NCI-H2227 (cell line): Measurements from ENCODE around the gene CEP112.
"Not testable (repeated sequence)": the region's sequence is repeated elsewhere in the genome, so short reads cannot be mapped to it uniquely, and the experiment has no call there.

Experiments used
- DNase-seq: peaks from one replicate; lab custom pipeline; 2025; ENCODE audit not compliant: unreplicated experiment; lab: John Stamatoyannopoulos, UW

Gene CEP112

DNA sequence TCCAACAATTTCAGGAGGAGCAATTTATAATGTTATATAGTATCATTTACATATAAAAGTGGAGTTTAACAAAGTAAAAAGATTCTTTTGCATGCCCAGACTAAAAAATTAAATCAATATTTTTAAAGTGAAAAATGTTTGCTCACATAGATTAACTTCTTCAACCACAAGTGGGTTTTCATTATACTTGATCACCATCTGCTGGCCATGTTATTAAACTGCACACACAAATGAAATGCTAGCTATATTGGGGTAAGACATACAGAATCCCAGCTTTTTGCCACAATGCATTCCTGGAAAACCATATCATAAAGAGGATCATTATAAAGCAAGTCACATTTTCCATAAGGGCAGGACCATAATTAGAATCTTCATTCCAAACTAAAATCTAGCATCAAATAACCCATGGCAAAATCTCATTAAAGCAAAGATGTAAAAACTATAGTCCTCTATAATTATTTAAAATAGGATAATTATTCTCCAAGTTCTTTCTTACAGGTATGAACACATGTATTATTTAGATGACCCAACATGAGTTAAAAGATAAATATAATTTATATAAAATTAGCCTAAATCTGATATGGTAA is 26.3 kb downstream of the CEP112 start:
- peak; percentile 71 for DNase-seq

DNA sequence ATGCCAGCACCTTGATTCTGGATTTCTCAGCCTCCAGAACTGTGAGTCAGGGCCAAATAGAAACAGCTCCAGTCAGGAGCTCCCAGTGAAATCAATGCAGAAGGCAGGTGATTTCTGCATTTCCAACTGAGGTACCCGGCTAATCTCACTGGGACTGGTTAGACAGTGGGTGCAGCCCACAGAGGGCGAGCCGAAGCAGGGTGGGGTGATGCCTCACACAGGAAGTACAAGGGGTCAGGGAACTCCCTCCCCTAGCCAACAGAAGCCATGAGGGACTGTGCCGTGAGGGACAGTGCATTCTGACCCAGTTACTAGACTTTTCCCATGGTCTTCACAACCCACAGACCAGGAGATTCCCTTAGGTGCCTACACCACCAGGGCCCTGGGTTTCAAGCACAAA is 36.9 kb downstream of the CEP112 start:
- not testable (repeated sequence) for DNase-seq

DNA sequence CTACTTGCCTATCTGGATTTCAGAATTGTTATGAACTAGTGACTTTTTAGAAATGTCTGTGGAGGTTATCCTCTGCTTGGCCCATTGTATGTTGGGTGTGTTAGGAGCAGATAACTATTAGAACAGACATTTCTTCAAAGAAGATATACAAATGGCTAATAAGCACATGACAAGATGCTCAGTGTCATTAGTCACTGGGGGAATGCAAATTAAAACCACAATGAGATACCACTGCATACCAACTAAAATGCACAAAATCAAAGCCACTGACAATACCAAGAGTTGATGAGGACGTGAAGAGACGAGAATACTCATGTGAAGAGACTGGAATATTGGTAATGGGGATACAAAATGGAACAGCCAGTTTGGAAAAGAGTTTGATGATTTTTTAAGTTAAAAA is 39.2 kb downstream of the CEP112 start:
- DNase-seq: no peak

DNA sequence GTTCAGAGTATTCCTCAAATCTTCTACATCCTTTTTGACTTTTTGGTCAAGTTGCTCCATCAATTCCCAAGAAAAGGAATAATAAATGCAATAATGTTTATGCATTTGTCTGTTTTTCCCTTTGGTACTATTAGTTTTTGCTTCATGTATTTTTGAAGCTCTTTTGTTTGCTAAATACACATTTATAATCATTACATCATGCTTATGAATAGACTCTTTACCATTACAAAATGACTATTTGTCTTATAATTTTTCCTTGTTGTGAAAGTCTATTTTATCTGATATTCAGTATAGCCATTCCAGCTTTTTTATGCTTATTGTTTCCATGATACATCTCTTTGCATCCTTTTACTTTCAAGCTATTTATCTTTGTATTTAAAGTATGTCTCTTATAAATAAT is 41.2 kb downstream of the CEP112 start:
- DNase-seq: no peak

GRCh38 chr17:66149562-66149961 is 42.4 kb downstream of the CEP112 start:
- DNase-seq: no peak

GRCh38 chr17:66146394-66146793 is 45.5 kb downstream of the CEP112 start:
- DNase-seq: no peak

DNA sequence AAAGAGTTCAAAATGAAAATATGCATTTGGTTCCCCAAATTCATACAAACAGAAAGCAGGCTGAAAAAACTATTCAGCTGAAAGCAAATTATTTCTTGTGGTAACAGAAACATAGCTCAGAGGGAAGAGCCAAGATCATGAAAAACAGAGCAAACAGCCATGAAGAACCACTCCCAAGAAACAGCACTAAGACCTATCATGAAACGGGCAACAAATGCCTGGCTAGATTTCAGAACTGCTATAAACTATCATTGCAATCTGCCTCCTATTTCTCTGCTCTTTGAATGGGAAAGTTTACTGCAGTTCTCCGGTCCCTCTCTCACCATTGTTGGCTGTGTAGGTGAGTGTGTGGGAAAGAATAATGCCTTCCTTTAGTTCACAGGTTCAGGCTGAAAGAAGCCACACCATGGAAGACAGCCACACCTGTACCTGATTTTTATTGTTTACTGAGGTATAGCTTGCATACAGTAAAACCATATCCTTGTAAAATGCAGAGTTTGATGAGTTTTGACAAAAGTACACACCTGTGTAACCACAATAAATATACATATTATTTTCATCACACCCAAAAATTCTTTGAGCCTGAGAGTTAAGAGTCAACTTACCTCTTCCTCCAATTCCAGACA is 48.2 kb downstream of the CEP112 start:
- DNase-seq: no peak

GRCh38 chr17:66142428-66142827 is 49.5 kb downstream of the CEP112 start:
- no peak for DNase-seq

DNA sequence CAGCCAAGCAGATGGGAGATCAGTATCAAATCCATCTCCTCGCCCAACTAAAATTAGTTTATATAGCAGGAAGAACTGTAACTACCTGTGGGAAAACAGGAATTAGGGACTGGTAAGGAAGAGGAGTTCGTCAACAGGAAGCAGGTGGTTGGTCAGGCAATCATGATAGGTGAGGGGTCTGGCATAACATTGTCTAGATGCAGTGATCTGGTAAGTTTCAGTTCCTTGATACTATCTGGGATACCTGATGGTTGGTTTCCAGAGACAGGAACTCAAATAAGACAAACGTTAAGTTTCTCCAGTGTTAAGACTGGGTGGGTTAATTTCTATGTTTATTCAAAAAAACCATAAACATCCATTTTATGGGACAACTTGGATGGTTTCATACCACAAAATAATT is 53.8 kb downstream of the CEP112 start:
- no peak for DNase-seq

DNA sequence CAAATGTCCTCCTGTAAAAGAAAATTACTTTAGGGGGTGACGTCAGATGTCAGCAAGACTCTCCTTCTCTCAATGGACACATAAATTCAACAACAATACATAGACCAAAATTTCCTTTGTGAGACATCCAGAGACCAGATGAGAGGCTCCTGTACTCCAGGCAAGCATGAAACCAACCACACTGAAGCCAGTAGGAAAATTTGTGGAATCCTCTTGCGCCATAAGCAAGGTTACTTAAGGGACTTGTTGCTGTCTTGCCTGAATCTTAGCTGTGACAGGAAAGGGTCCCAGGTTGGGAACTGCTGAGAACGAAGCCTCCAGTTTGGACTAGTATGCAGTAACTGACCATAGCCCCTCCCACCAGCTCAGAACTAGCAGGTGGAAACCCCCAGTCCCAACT is 56.0 kb downstream of the CEP112 start:
- DNase-seq: no peak

DNA sequence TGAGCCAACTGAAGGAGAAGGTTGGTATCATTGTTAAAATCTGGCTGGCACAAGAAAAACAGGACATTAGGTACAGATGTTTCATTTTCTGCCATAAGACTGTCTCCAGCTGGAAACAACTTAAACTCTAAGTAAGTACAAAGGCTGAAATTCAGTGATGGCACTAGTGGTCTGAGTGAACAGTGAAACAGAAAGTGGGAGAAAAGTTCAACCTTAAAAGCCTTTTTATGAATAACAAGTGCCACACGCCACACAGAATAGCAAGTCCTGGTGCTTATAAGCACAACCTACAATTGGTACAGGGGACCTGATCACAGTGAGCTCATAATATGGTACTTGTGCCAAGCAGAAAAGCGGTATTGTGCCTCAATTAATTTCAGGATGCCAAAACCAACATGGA is 56.7 kb downstream of the CEP112 start:
- DNase-seq: no peak

DNA sequence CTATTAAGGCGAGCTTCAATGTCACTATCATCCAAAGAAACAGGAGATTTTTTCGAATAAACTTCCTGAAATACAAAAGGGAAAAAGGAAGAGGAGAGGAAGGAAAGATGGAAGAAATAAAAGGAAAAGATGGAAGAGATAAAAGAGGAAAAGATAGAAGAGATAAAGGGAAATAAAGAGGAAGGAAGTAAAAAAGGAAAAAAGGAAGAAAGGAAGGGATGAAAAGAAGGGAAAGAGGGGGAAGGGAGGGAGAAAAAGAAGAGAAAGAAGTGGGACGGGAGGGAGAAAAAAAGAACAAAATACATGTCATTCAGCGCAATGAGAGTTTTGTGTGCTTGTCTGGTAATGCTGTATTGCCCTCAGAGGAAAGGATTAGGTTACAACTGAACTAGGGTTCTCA is 62.2 kb downstream of the CEP112 start:
- no peak for DNase-seq

- DNase-seq: no peak
Observed at GRCh38 chr17:66126231-66126630, 65.7 kb downstream of the CEP112 start.

- no peak for DNase-seq
Observed at GRCh38 chr17:66123163-66123562, 68.8 kb downstream of the CEP112 start.

DNA sequence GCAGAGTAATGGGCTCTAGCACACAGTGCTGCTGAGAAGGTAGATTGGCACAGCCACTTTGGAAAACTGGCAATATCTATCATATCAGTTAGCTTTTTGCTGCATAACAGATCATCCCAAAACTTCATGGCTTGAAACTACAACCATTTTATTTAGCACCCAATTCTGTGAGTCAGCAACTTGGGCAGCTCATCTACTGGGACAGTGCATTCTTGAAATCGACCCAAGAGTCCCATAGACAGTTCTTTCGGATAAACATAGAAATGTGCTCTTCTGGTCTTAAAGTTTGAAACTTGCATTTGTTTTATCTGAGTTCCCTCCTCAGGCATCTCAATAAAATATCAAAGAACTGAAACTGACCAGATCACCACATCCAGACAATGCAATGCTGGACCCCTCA is 76.7 kb downstream of the CEP112 start:
- DNase-seq: no peak

GRCh38 chr17:66114609-66115008 is 77.3 kb downstream of the CEP112 start:
- no peak for DNase-seq

GRCh38 chr17:66107731-66108130 is 84.2 kb downstream of the CEP112 start:
- no peak for DNase-seq

- DNase-seq: no peak
Observed at GRCh38 chr17:66098040-66098439, 93.9 kb downstream of the CEP112 start.

GRCh38 chr17:66094727-66095126 is 97.2 kb downstream of the CEP112 start:
- DNase-seq: no peak

GRCh38 chr17:66091445-66092080 is 100.4 kb downstream of the CEP112 start:
- no peak for DNase-seq

- no peak for DNase-seq
Observed at GRCh38 chr17:66089764-66090163, 102.2 kb downstream of the CEP112 start.

- no peak for DNase-seq
Observed at GRCh38 chr17:66088173-66088572, 103.8 kb downstream of the CEP112 start.

DNA sequence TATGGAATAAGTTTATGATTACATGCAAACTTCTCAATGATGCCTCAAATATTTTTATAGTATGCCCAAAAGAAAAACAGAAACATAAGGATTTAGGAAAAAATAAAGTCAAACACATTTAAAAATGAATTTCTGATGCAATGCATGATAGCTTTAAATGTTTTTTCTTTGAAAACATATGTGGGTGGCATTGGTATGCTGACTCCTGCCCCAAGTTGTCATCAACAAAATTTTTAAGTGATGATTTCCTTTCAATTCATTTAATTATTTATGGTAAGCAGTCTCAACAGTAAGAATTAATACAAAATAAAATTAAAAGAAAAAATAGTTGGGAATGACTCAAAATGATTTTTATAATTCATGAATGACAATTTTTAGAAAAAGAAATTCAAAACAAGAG is 104.9 kb downstream of the CEP112 start:
- DNase-seq: no peak
